ENCODE data around the gene LTA4H.

The LTA4H gene

GRCh38 chr12:96015672-96016071 lies 19.7 kb downstream of the LTA4H start:
- Histone ChIP-seq H3K9me2 (replicated peaks; ENCODE audit: low read depth, low read length) (no peaks in the 10 kb centered on the region), H3F3A (ENCODE audit: low read depth) (no peaks in the 10 kb centered on the region), H3K36me3 (ENCODE audit: insufficient read depth, low read length) (peaks cover 58% of the 10 kb centered on the region; the same call in 1 of the 2 replicates), H3K9me3 (ENCODE audit: insufficient read depth, low read depth, low read length) (no peaks in the 10 kb centered on the region), H3K9ac (ENCODE audit: low read depth, low read length, poor library complexity, severe bottlenecking) (no peak overlapping the region), H4K20me1 (ENCODE audit: insufficient read depth, low read length, poor library complexity, severe bottlenecking) (no peaks in the 10 kb centered on the region), H3K4me3 (ENCODE audit: low read length, poor library complexity, severe bottlenecking) (no peak overlapping the region), H2AFZ (ENCODE audit: low read length) (no peak overlapping the region), H3K4me1 (ENCODE audit: insufficient read depth, low read length, poor library complexity, severe bottlenecking) (no peaks in the 10 kb centered on the region), H3K4me2 (ENCODE audit: low read depth, low read length, poor library complexity, severe bottlenecking) (no peak overlapping the region), H3K27me3 (ENCODE audit: insufficient read depth, low read length, poor library complexity, severe bottlenecking) (no peaks in the 10 kb centered on the region), H3K79me2 (ENCODE audit: insufficient read depth, low read length) (no peaks in the 10 kb centered on the region)
- TF ChIP-seq CTCF (conservative IDR thresholded peaks at IDR 0.05; ENCODE audit: low read length), result peak; percentile 29; the same call in 1 of the 2 replicates
- TF ChIP-seq EZH2phosphoT487 (IDR thresholded peaks at IDR 0.05; ENCODE audit: borderline replicate concordance), result no peak

GRCh38 chr12:96014943-96015599 lies 20.3 kb downstream of the LTA4H start:
- H3K9me3 ChIP-seq (ENCODE audit: insufficient read depth, low read depth, low read length), result no peaks in the 10 kb centered on the region
- no peak overlapping the region for H3K4me3 ChIP-seq (ENCODE audit: low read length, poor library complexity, severe bottlenecking)
- H3K27me3 ChIP-seq (ENCODE audit: insufficient read depth, low read length, poor library complexity, severe bottlenecking), result no peaks in the 10 kb centered on the region
- no peak overlapping the region for H3K9ac ChIP-seq (ENCODE audit: low read depth, low read length, poor library complexity, severe bottlenecking)
- H3K4me2 ChIP-seq (ENCODE audit: low read depth, low read length, poor library complexity, severe bottlenecking), result no peak overlapping the region
- no peak for TF ChIP-seq EZH2phosphoT487 (IDR thresholded peaks at IDR 0.05; ENCODE audit: borderline replicate concordance)
- no peak for TF ChIP-seq CTCF (conservative IDR thresholded peaks at IDR 0.05; ENCODE audit: low read length)
- H4K20me1 ChIP-seq (ENCODE audit: insufficient read depth, low read length, poor library complexity, severe bottlenecking), result no peaks in the 10 kb centered on the region
- no peaks in the 10 kb centered on the region for H3K79me2 ChIP-seq (ENCODE audit: insufficient read depth, low read length)
- no peaks in the 10 kb centered on the region for H3K9me2 ChIP-seq (replicated peaks; ENCODE audit: low read depth, low read length)
- no peaks in the 10 kb centered on the region for H3F3A ChIP-seq (ENCODE audit: low read depth)
- H3K36me3 ChIP-seq (ENCODE audit: insufficient read depth, low read length), result peaks cover 63% of the 10 kb centered on the region; the same call in 1 of the 2 replicates
- no peaks in the 10 kb centered on the region for H3K4me1 ChIP-seq (ENCODE audit: insufficient read depth, low read length, poor library complexity, severe bottlenecking)
- H2AFZ ChIP-seq (ENCODE audit: low read length), result no peak overlapping the region

DNA sequence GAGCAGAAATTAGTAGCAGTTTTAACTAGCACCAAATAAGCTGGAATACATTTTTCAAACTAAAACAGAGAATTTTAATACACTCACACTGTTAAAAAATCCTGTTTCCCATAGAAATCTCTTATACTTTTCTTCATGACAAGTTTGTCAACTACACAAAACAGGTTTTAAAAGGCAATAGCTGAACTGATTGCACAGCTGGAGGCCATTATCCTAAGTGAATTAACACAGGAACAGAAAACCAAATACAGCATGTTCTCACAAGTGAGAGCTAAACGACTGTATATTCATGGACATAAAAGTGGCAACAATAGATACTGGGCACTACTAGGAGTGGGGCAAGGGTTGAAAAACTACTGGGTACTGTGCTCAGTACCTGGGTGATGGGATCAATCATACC lies 27.7 kb downstream of the LTA4H start:
- no peak overlapping the region for H3K4me3 ChIP-seq (ENCODE audit: low read length, poor library complexity, severe bottlenecking)
- H3K9me3 ChIP-seq (ENCODE audit: insufficient read depth, low read depth, low read length), result no peaks in the 10 kb centered on the region
- TF ChIP-seq CTCF (conservative IDR thresholded peaks at IDR 0.05; ENCODE audit: low read length) (no peak), EZH2phosphoT487 (IDR thresholded peaks at IDR 0.05; ENCODE audit: borderline replicate concordance) (no peak)
- no peaks in the 10 kb centered on the region for H3K4me1 ChIP-seq (ENCODE audit: insufficient read depth, low read length, poor library complexity, severe bottlenecking)
- no peak overlapping the region for H2AFZ ChIP-seq (ENCODE audit: low read length)
- no peaks in the 10 kb centered on the region for H3K9me2 ChIP-seq (replicated peaks; ENCODE audit: low read depth, low read length)
- H3K9ac ChIP-seq (ENCODE audit: low read depth, low read length, poor library complexity, severe bottlenecking), result no peak overlapping the region
- H4K20me1 ChIP-seq (ENCODE audit: insufficient read depth, low read length, poor library complexity, severe bottlenecking), result no peaks in the 10 kb centered on the region
- H3K27me3 ChIP-seq (ENCODE audit: insufficient read depth, low read length, poor library complexity, severe bottlenecking), result no peaks in the 10 kb centered on the region
- H3F3A ChIP-seq (ENCODE audit: low read depth), result no peaks in the 10 kb centered on the region
- peaks cover 61% of the 10 kb centered on the region; the same call in 1 of the 2 replicates for H3K36me3 ChIP-seq (ENCODE audit: insufficient read depth, low read length)
- no peak overlapping the region for H3K4me2 ChIP-seq (ENCODE audit: low read depth, low read length, poor library complexity, severe bottlenecking)
- no peaks in the 10 kb centered on the region for H3K79me2 ChIP-seq (ENCODE audit: insufficient read depth, low read length)

Data from Loucy (cell line).